Keratinocyte (primary cell): ENCODE data around the gene UCN3.
"Not testable (repeated sequence)": the region's sequence is repeated elsewhere in the genome, so short reads cannot be mapped to it uniquely, and the experiment has no call there.

ENCODE experiments used
- EZH2 ChIP-seq: IDR thresholded peaks from one replicate; pipeline ENCODE4 v1.6.1; 2012; ENCODE audit warnings: inconsistent platforms, mild to moderate bottlenecking, low read length, moderate library complexity
- TF ChIP-seq, protein P1 (sequence below), 3 experiments: IDR thresholded peaks in 1 of 3; conservative IDR thresholded peaks in 1 of 3; optimal IDR thresholded peaks in 1 of 3; 2 replicates in 2 of 3; 3 replicates in 1 of 3; pipeline versions ENCODE3 to v1.5.1; 2011; ENCODE audit warnings: low read length in 3 of 3, mild to moderate bottlenecking in 3 of 3, moderate library complexity in 2 of 3, control low read depth in 1 of 3, inconsistent platforms in 1 of 3; ENCODE audit not compliant: insufficient read depth in 2 of 3; ENCODE audit errors: extremely low read depth in 1 of 3

- TF ChIP-seq, protein P1, sequence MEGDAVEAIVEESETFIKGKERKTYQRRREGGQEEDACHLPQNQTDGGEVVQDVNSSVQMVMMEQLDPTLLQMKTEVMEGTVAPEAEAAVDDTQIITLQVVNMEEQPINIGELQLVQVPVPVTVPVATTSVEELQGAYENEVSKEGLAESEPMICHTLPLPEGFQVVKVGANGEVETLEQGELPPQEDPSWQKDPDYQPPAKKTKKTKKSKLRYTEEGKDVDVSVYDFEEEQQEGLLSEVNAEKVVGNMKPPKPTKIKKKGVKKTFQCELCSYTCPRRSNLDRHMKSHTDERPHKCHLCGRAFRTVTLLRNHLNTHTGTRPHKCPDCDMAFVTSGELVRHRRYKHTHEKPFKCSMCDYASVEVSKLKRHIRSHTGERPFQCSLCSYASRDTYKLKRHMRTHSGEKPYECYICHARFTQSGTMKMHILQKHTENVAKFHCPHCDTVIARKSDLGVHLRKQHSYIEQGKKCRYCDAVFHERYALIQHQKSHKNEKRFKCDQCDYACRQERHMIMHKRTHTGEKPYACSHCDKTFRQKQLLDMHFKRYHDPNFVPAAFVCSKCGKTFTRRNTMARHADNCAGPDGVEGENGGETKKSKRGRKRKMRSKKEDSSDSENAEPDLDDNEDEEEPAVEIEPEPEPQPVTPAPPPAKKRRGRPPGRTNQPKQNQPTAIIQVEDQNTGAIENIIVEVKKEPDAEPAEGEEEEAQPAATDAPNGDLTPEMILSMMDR (optimal IDR thresholded peaks at IDR 0.05 in 1 of 3, IDR thresholded peaks at IDR 0.05 in 1 of 3, conservative IDR thresholded peaks at IDR 0.05 in 1 of 3; ENCODE audit: extremely low read depth in 1 of 3, insufficient read depth in 2 of 3, low read length in 3 of 3) = not testable (repeated sequence)
- TF ChIP-seq EZH2 = not testable (repeated sequence)
These were observed 14.4 kb downstream of the UCN3 start for GRCh38 chr10:5379202-5379601.
